HG03095 (cell line): ENCODE results near the gene PLEK.
A peak's percentile ranks its signal among the peaks of the same experiment; 100 is the strongest.
"Not testable (repeated sequence)": the region's sequence is repeated elsewhere in the genome, so short reads cannot be mapped to it uniquely, and the experiment has no call there.

Experiments
- ATAC-seq: cut with Tn5 transposase; IDR thresholded peaks from one replicate; pipeline ENCODE4 v1.9.1; 2021; ENCODE audit warnings: moderate library complexity; ENCODE audit not compliant: unreplicated experiment

Gene PLEK

GRCh38 chr2:68384485-68385107 lies 19.5 kb downstream of the PLEK start:
- ATAC-seq = no peak

- peak; percentile 39 for ATAC-seq
Measured at GRCh38 chr2:68385220-68385906, 20.3 kb downstream of the PLEK start.

GRCh38 chr2:68385907-68386287 lies 20.8 kb downstream of the PLEK start:
- no peak for ATAC-seq

GRCh38 chr2:68386365-68386764 lies 21.3 kb downstream of the PLEK start:
- no peak for ATAC-seq

- peak; percentile 49 for ATAC-seq
Measured at GRCh38 chr2:68387408-68388350, 22.6 kb downstream of the PLEK start.

- ATAC-seq = no peak
Measured at GRCh38 chr2:68388358-68388757, 23.3 kb downstream of the PLEK start.

GRCh38 chr2:68388772-68389171 lies 23.7 kb downstream of the PLEK start:
- no peak for ATAC-seq

- ATAC-seq = no peak
Measured at GRCh38 chr2:68390114-68390513, 25.0 kb downstream of the PLEK start.

- ATAC-seq = no peak
Measured at GRCh38 chr2:68390586-68390985, 25.5 kb downstream of the PLEK start.

- ATAC-seq = no peak
Measured at GRCh38 chr2:68391099-68391498, 26.0 kb downstream of the PLEK start.

- ATAC-seq = no peak
Measured at GRCh38 chr2:68391869-68392268, 26.8 kb downstream of the PLEK start.

GRCh38 chr2:68396093-68396492 lies 31.0 kb downstream of the PLEK start:
- no peak for ATAC-seq

GRCh38 chr2:68397704-68398263 lies 32.7 kb downstream of the PLEK start:
- not testable (repeated sequence) for ATAC-seq

- ATAC-seq = peak; percentile 77
Measured at GRCh38 chr2:68403199-68403644, 38.1 kb downstream of the PLEK start.

- ATAC-seq = no peak
Measured at GRCh38 chr2:68404164-68404563, 39.1 kb downstream of the PLEK start.

GRCh38 chr2:68404893-68405799 lies 40.1 kb downstream of the PLEK start:
- ATAC-seq = no peak

- ATAC-seq = peak; percentile 97
Measured at GRCh38 chr2:68411397-68412126, 46.5 kb downstream of the PLEK start.

- ATAC-seq = peak; percentile 17
Measured at GRCh38 chr2:68412127-68412819, 47.2 kb downstream of the PLEK start.

GRCh38 chr2:68413466-68413865 lies 48.4 kb downstream of the PLEK start:
- no peak for ATAC-seq
